Measurements from ENCODE around the gene MALAT1. TPM values are rescaled to one million over a fixed set of nuclear protein-coding genes. Genes with fewer than 3 reads are reported as not detected.

The MALAT1 gene
- total and polyA plus RNA-seq, 11 donors = 1,047 to 9,662 (median 6,450) TPM

DNA sequence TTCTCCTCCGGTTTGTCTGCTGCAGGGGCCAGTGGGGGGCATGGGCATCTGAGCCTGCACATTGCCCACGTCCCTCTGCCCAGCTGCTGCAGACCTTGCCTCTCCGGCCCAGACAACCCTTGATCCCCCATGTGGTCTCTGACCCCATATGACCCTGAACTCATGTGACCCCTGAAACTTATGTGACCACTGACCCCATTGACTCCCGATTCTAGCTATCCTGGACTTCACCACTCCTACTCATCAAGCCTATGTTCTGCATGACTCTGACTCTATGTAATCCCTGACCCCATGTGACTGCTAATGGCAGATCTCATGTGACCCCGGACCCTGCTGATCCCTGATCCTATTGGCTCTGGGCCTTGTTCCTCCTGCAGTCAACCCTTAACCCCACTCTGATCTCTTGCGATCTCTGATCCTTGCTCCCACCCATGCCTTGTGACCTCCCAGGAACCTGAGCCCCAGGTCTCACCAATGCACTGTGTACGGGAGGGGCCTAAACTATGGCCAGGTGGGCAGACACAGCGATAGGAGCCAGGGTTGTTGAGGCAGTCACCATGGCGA is 53.6 kb downstream of the MALAT1 start:
- intact Hi-C loops (cut with DNase I) = no loop called here
- H3K36me3 ChIP-seq = peaks cover 0 to 60% (median 47%) of the 10 kb centered on the region in 9 donors
- H3K27me3 ChIP-seq = no peaks in the 10 kb centered on the region
- no peak for TF ChIP-seq POLR2A (IDR thresholded peaks at IDR 0.05)
- TF ChIP-seq, protein P1, sequence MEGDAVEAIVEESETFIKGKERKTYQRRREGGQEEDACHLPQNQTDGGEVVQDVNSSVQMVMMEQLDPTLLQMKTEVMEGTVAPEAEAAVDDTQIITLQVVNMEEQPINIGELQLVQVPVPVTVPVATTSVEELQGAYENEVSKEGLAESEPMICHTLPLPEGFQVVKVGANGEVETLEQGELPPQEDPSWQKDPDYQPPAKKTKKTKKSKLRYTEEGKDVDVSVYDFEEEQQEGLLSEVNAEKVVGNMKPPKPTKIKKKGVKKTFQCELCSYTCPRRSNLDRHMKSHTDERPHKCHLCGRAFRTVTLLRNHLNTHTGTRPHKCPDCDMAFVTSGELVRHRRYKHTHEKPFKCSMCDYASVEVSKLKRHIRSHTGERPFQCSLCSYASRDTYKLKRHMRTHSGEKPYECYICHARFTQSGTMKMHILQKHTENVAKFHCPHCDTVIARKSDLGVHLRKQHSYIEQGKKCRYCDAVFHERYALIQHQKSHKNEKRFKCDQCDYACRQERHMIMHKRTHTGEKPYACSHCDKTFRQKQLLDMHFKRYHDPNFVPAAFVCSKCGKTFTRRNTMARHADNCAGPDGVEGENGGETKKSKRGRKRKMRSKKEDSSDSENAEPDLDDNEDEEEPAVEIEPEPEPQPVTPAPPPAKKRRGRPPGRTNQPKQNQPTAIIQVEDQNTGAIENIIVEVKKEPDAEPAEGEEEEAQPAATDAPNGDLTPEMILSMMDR (IDR thresholded peaks at IDR 0.05) = peak in 1 of 12 donors; percentile 1
- H3K27ac ChIP-seq = no peak overlapping the region
- H3K9me3 ChIP-seq = no peaks in the 10 kb centered on the region
- DNase-seq = no peak
- WGBS, 4 donors = 80 to 86% (median 84%) methylated on average over 9 of the region's 9 CpGs
- H3K4me3 ChIP-seq = no peak overlapping the region
- H3K4me1 ChIP-seq = peaks cover 0 to 58% (median 35%) of the 10 kb centered on the region in 12 donors
- ATAC-seq = no peak

DNA sequence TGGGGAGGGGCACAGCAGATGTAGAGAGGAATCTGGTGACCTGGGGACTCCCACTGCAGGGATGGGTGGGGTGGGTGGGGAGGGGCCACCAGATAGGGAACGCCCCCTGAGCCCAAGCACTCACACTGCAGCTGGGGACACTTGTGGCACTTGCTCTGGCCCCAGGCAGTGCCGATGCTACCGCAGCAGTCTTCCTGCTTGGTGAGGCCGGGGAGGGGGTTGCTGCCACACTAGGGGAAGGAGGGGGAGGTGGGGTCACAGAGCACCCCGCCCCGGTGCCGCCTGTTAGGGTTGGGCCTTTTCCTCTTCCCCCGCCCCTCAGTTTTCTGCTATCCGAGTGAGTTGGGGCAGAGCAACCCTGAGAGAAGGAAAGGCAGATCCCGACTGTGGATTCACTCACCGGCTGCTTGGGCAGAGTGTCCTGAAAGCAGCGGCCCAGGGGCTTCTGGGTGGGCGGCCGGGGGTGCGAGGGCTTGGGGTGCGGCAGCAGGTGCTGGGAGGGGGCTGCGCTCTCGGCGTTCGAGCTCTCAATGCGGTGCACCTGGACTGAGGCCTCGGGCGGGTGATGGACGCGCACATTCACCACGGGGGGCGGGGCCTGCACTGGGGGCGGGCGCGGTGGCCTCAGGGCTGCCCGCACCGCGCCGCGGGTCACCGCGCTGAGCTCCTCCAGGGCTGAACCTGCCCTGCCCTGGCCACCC is 54.6 kb downstream of the MALAT1 start:
- ATAC-seq (no peak), DNase-seq (no peak)
- TF ChIP-seq, protein P1 (IDR thresholded peaks at IDR 0.05) = no peak
- TF ChIP-seq POLR2A (IDR thresholded peaks at IDR 0.05) = no peak
- intact Hi-C loops (cut with DNase I) = loop anchor here in 1 of 10 donors (2.0 kb wide), 1 partner anchor 13 kb away; no protein-coding TSS in a partner anchor
- no peak overlapping the region for H3K4me3 ChIP-seq
- 66 to 79% (median 71%) methylated on average over 4 to 37 of the region's 37 CpGs for WGBS, 4 donors
- H3K9me3 ChIP-seq = no peaks in the 10 kb centered on the region
- H3K4me1 ChIP-seq = peaks cover 0 to 56% (median 36%) of the 10 kb centered on the region in 12 donors
- no peak overlapping the region for H3K27ac ChIP-seq
- H3K36me3 ChIP-seq = peaks cover 0 to 52% (median 40%) of the 10 kb centered on the region in 9 donors
- no peaks in the 10 kb centered on the region for H3K27me3 ChIP-seq

DNA sequence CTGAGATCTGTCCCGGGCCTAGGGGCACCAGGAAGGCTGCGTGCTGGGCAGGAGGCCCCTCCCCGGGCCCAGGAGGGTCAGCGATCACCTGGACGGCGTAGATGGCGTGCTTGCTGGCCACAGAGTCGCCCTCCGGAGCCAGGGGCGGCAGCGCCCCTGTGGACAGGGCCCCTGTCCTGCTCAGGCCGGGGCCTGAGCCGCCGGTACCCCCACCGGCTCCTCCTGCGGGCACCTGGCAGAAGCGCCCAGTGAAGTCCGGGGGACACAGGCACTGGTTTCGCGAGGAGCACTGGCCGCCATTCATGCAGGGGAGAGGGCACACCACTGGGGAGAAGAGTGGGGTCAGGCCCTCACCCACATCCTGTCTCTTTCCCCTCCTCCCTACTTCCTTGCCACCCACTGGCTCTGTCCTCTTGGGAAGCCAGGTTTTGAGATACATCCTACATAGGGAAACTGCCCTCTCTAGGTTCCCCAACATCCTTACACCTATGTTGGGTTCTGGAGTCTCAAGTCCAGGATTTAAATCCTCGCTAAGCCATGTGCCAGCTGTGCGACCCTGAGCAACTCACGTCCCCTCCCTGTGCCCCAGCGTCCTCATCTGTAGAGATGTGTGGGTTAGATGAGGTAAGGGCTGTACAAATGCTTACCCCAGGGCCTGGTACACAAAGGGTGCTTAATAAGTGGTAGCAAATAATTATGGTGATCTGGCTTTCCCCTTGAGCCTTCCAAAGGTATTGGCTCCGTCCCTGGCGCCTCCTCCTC is 55.4 kb downstream of the MALAT1 start:
- no peak for TF ChIP-seq POLR2A (IDR thresholded peaks at IDR 0.05)
- TF ChIP-seq, protein P1 (IDR thresholded peaks at IDR 0.05) = no peak
- H3K4me1 ChIP-seq = peaks cover 6 to 64% (median 44%) of the 10 kb centered on the region in 12 donors
- DNase-seq = no peak
- 85 to 92% (median 87%) methylated on average over 27 of the region's 27 CpGs for WGBS, 4 donors
- H3K27ac ChIP-seq = peak overlapping the region in 3 of 12 donors; percentile 86 to 97 (median 92)
- ATAC-seq = no peak
- intact Hi-C loops (cut with DNase I) = loop anchor here in 1 of 10 donors (2.0 kb wide), 1 partner anchor 13 kb away; no protein-coding TSS in a partner anchor
- no peaks in the 10 kb centered on the region for H3K27me3 ChIP-seq
- H3K4me3 ChIP-seq = no peak overlapping the region
- peaks cover 0 to 44% (median 32%) of the 10 kb centered on the region in 9 donors for H3K36me3 ChIP-seq
- no peaks in the 10 kb centered on the region for H3K9me3 ChIP-seq

All from heart left ventricle (tissue), 16 donors.